WTC11 (cell line): ENCODE results near the gene MYO15A. TPM values are rescaled to one million over a fixed set of nuclear protein-coding genes. Genes with fewer than 3 reads are reported as not detected.

Experiments used
- ATAC-seq: fragments of 200-7000 bp; cut with Tn5 transposase; 2 replicates; pipeline ENCODE4 v1.10.0; 2021; ENCODE audit warnings: mild to moderate bottlenecking, moderate library complexity
- Bru-seq: library from RNA; stranded (reverse); fragments of 400-500 nt; gene quantifications from one replicate; lab custom pipeline; 2021; lab: Mats Ljungman, UMichigan
- CTCF ChIA-PET: fragments of 300-600 bp; sonication (Branson Sonifier 250); formaldehyde crosslinking; loops from one replicate; lab custom pipeline; 2021; ENCODE audit warnings: antibody characterized with exemption; lab: Charles Lee
- POLR2A ChIA-PET: fragments of 350-600 bp; sonication (Branson Sonifier 250); formaldehyde crosslinking; loops from one replicate; lab custom pipeline; 2021; ENCODE audit warnings: antibody characterized with exemption; lab: Charles Lee
- DNase-seq: peaks from one replicate; pipeline ENCODE4 v3.0.0; 2021; ENCODE audit warnings: low spot score
- H3K27ac Mint-ChIP-seq: 2 replicates; pipeline ENCODE4 v1.8.0; 2021; ENCODE audit warnings: mixed read lengths
- H3K27me3 Mint-ChIP-seq: 2 replicates; pipeline ENCODE4 v1.8.0; 2021; ENCODE audit warnings: low read depth, mild to moderate bottlenecking, moderate library complexity, mixed read lengths
- H3K36me3 Mint-ChIP-seq: 2 replicates; pipeline ENCODE4 v1.8.0; 2021; ENCODE audit warnings: mixed read lengths
- H3K4me1 Mint-ChIP-seq: 2 replicates; pipeline ENCODE4 v1.8.0; 2022; ENCODE audit warnings: mixed read lengths
- H3K4me3 Mint-ChIP-seq: 2 replicates; pipeline ENCODE4 v1.8.0; 2021; ENCODE audit warnings: mild to moderate bottlenecking, moderate library complexity, mixed read lengths
- H3K9me3 Mint-ChIP-seq: 2 replicates; pipeline ENCODE4 v1.8.0; 2021; ENCODE audit warnings: mixed read lengths
- ARID4B ChIP-seq: sonication (generic); formaldehyde crosslinking; IDR thresholded peaks from 2 replicates; pipeline ENCODE4 v1.8.0; 2023; ENCODE audit warnings: missing genetic modification reagents, mild to moderate bottlenecking, borderline replicate concordance
- ELF4 ChIP-seq: sonication (generic); formaldehyde crosslinking; IDR thresholded peaks from 2 replicates; pipeline ENCODE4 v1.8.1; 2022; ENCODE audit warnings: low read depth, mild to moderate bottlenecking, moderate library complexity, missing genetic modification reagents
- FOXJ3 ChIP-seq: sonication (generic); formaldehyde crosslinking; IDR thresholded peaks from 2 replicates; pipeline ENCODE4 v1.9.0; 2021; ENCODE audit warnings: missing genetic modification reagents, mild to moderate bottlenecking, borderline replicate concordance
- FOXP1 ChIP-seq: sonication (generic); formaldehyde crosslinking; IDR thresholded peaks from 2 replicates; pipeline ENCODE4 v1.8.0; 2022; ENCODE audit warnings: missing genetic modification reagents, mild to moderate bottlenecking, moderate library complexity, borderline replicate concordance
- GTF2I ChIP-seq: fragments of 250-450 bp; sonication (Bioruptor Pico); conservative IDR thresholded peaks from 2 replicates; pipeline ENCODE4 v1.4.0; 2021; ENCODE audit warnings: mild to moderate bottlenecking
- IRF2 ChIP-seq: sonication (generic); formaldehyde crosslinking; IDR thresholded peaks from 2 replicates; pipeline ENCODE4 v1.8.0; 2022; ENCODE audit warnings: low read depth, missing genetic modification reagents, borderline replicate concordance
- NFYB ChIP-seq: sonication (generic); formaldehyde crosslinking; conservative IDR thresholded peaks from 2 replicates; pipeline ENCODE4 v1.8.0; 2022; ENCODE audit warnings: low read depth, missing genetic modification reagents
- OVOL2 ChIP-seq: fragments of 250-450 bp; sonication (Bioruptor Pico); IDR thresholded peaks from 2 replicates; pipeline ENCODE4 v1.9.0; 2021; ENCODE audit warnings: mild to moderate bottlenecking, borderline replicate concordance
- RORB ChIP-seq: fragments of 250-450 bp; sonication (Bioruptor Pico); IDR thresholded peaks from 2 replicates; pipeline ENCODE4 v1.9.0; 2021; ENCODE audit warnings: mild to moderate bottlenecking
- ZNF281 ChIP-seq: sonication (generic); formaldehyde crosslinking; IDR thresholded peaks from 2 replicates; pipeline ENCODE4 v1.8.0; 2023; ENCODE audit warnings: mild to moderate bottlenecking, missing genetic modification reagents
- long read RNA-seq, 3 experiments: library from RNA in 1 of 3; library from capped mRNA in 1 of 3; library from polyadenylated mRNA in 1 of 3; unstranded in 2 of 3; stranded (forward) in 1 of 3; transcript quantifications; one replicate each; pipeline ENCODE4 v2.0.0, GENCODE V29; 2021
- total RNA-seq: library from RNA; stranded (reverse); gene quantifications from 3 replicates; pipeline ENCODE4 v1.2.3, GENCODE V29; 2021
- TF ChIP-seq, protein P1 (sequence below): fragments of 250-450 bp; sonication (Bioruptor Pico); IDR thresholded peaks from 2 replicates; pipeline ENCODE4 v2.1.2; 2022; ENCODE audit warnings: mild to moderate bottlenecking, moderate library complexity
- TF ChIP-seq, protein P2 (sequence below): sonication (generic); formaldehyde crosslinking; IDR thresholded peaks from 2 replicates; pipeline ENCODE4 v1.8.1; 2022; ENCODE audit warnings: mild to moderate bottlenecking, moderate library complexity, missing genetic modification reagents
- TF ChIP-seq, protein P3 (sequence below): sonication (generic); formaldehyde crosslinking; conservative IDR thresholded peaks from 2 replicates; pipeline ENCODE4 v1.8.1; 2023; ENCODE audit warnings: mild to moderate bottlenecking, low read depth, missing genetic modification reagents, moderate library complexity
- TF ChIP-seq, protein P4 (sequence below): fragments of 250-450 bp; sonication (Bioruptor Pico); IDR thresholded peaks from 2 replicates; pipeline ENCODE4 v1.9.0; 2021; ENCODE audit warnings: moderate library complexity, mild to moderate bottlenecking, inconsistent platforms, borderline replicate concordance
- TF ChIP-seq, protein P5 (sequence below): sonication (generic); formaldehyde crosslinking; IDR thresholded peaks from 2 replicates; pipeline ENCODE4 v1.8.0; 2022; ENCODE audit warnings: mild to moderate bottlenecking, missing genetic modification reagents
- TF ChIP-seq, protein P6 (sequence below): sonication (generic); formaldehyde crosslinking; IDR thresholded peaks from 2 replicates; pipeline ENCODE4 v1.8.0; 2023; ENCODE audit warnings: missing genetic modification reagents
- TF ChIP-seq, protein P7 (sequence below): fragments of 250-450 bp; sonication (Bioruptor Pico); conservative IDR thresholded peaks from 2 replicates; pipeline ENCODE4 v1.9.0; 2021; ENCODE audit warnings: mild to moderate bottlenecking

Gene MYO15A
- total RNA-seq, result 2.6 to 4.5 TPM (median 3.6 TPM) in 3 replicates
- Bru-seq, nascent RNA, result percentile 21 among the genes with signal in this experiment
- long read RNA-seq, experiment 1, partial matches to known transcripts, result 0 of 4 reads
- long read RNA-seq, experiment 1, other reads (novel, unspliced or antisense), result 4 of 4 reads
- long read RNA-seq, experiment 2, partial matches to known transcripts, result 0 of 2 reads
- long read RNA-seq, experiment 2, other reads (novel, unspliced or antisense), result 2 of 2 reads
- long read RNA-seq, experiment 3, result 0 reads

- CTCF ChIA-PET, result interaction anchor here (1.1 kb wide), 2 partner anchors 15 to 34 kb away, joined by 3 read pairs; no protein-coding TSS in a partner anchor
- Mint-ChIP-seq H3K36me3 (peaks cover 3% of the 10 kb centered on the region; the same call in 1 of the 2 replicates), H3K27ac (peak within 1 kb of the TSS; percentile 72), H3K27me3 (no peaks in the 10 kb centered on the region), H3K9me3 (no peaks in the 10 kb centered on the region), H3K4me3 (no peak within 1 kb of the TSS), H3K4me1 (peaks cover 7% of the 10 kb centered on the region)
- DNase-seq, result no peak
- no peak for ATAC-seq
- POLR2A ChIA-PET, result no interaction called here
- TF ChIP-seq ELF4 (no peak), ARID4B (CRISPR knock-in tag) (no peak), NFYB (CRISPR knock-in tag) (no peak), RORB (CRISPR knock-in tag) (no peak), OVOL2 (CRISPR knock-in tag) (no peak), FOXJ3 (CRISPR knock-in tag) (no peak), IRF2 (CRISPR knock-in tag) (no peak), ZNF281 (no peak), GTF2I (CRISPR knock-in tag) (no peak), FOXP1 (no peak)
- TF ChIP-seq, protein P1, sequence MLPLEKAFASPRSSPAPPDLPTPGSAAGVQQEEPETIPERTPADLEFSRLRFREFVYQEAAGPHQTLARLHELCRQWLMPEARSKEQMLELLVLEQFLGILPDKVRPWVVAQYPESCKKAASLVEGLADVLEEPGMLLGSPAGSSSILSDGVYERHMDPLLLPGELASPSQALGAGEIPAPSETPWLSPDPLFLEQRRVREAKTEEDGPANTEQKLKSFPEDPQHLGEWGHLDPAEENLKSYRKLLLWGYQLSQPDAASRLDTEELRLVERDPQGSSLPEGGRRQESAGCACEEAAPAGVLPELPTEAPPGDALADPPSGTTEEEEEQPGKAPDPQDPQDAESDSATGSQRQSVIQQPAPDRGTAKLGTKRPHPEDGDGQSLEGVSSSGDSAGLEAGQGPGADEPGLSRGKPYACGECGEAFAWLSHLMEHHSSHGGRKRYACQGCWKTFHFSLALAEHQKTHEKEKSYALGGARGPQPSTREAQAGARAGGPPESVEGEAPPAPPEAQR (CRISPR knock-in tag), result no peak
- TF ChIP-seq, protein P2, sequence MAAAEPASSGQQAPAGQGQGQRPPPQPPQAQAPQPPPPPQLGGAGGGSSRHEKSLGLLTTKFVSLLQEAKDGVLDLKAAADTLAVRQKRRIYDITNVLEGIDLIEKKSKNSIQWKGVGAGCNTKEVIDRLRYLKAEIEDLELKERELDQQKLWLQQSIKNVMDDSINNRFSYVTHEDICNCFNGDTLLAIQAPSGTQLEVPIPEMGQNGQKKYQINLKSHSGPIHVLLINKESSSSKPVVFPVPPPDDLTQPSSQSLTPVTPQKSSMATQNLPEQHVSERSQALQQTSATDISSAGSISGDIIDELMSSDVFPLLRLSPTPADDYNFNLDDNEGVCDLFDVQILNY (CRISPR knock-in tag), result no peak
- TF ChIP-seq, protein P3, sequence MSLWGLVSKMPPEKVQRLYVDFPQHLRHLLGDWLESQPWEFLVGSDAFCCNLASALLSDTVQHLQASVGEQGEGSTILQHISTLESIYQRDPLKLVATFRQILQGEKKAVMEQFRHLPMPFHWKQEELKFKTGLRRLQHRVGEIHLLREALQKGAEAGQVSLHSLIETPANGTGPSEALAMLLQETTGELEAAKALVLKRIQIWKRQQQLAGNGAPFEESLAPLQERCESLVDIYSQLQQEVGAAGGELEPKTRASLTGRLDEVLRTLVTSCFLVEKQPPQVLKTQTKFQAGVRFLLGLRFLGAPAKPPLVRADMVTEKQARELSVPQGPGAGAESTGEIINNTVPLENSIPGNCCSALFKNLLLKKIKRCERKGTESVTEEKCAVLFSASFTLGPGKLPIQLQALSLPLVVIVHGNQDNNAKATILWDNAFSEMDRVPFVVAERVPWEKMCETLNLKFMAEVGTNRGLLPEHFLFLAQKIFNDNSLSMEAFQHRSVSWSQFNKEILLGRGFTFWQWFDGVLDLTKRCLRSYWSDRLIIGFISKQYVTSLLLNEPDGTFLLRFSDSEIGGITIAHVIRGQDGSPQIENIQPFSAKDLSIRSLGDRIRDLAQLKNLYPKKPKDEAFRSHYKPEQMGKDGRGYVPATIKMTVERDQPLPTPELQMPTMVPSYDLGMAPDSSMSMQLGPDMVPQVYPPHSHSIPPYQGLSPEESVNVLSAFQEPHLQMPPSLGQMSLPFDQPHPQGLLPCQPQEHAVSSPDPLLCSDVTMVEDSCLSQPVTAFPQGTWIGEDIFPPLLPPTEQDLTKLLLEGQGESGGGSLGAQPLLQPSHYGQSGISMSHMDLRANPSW, result no peak
- TF ChIP-seq, protein P4, sequence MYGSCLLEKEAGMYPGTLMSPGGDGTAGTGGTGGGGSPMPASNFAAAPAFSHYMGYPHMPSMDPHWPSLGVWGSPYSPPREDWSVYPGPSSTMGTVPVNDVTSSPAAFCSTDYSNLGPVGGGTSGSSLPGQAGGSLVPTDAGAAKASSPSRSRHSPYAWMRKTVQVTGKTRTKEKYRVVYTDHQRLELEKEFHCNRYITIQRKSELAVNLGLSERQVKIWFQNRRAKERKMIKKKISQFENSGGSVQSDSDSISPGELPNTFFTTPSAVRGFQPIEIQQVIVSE (CRISPR knock-in tag), result no peak
- TF ChIP-seq, protein P5, sequence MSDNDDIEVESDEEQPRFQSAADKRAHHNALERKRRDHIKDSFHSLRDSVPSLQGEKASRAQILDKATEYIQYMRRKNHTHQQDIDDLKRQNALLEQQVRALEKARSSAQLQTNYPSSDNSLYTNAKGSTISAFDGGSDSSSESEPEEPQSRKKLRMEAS, result no peak
- TF ChIP-seq, protein P6, sequence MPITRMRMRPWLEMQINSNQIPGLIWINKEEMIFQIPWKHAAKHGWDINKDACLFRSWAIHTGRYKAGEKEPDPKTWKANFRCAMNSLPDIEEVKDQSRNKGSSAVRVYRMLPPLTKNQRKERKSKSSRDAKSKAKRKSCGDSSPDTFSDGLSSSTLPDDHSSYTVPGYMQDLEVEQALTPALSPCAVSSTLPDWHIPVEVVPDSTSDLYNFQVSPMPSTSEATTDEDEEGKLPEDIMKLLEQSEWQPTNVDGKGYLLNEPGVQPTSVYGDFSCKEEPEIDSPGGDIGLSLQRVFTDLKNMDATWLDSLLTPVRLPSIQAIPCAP, result no peak
- TF ChIP-seq, protein P7, sequence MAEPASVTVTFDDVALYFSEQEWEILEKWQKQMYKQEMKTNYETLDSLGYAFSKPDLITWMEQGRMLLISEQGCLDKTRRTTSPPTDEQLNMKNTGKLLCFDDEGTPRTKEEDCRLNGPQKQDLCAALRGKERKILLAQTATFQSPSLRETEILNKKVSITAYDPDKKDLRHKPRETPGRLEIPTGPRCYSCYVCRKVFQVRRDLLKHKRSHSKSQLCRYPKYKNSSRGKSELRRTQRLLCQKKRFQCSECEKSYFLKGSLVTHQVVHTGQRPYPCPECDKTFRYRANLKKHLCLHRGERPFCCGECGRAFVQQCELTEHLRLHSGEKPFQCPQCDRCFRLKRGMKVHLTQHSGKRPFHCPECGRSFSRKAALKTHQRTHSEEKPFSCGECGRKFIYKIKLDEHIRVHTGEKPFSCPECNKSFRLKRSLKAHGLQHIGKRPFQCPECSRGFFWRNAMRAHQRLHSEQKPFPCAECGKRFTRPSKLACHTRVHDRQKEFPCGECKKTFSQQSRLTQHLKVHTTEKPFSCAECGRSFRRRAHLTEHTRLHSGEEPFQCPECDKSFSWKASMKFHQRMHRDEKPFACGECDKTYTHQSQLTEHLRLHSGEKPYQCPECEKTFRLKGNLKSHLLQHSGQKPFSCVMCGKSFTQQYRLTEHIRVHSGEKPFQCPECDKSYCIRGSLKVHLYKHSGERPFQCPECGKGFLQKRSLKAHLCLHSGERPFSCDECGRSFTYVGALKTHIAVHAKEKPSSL (CRISPR knock-in tag), result no peak
These were observed at the start of gene MYO15A for GRCh38 chr17:18108401-18109312. MYO15A (plus strand) TSS chr17:18108756; CDS start chr17:18118801, 10,045 bp downstream.
